Smooth muscle cell (in vitro differentiated cells): Measurements from ENCODE around the gene TAF11L7. TPM values are rescaled to one million over a fixed set of nuclear protein-coding genes. Genes with fewer than 3 reads are reported as not detected.
"Not testable (repeated sequence)": the region's sequence is repeated elsewhere in the genome, so short reads cannot be mapped to it uniquely, and the experiment has no call there.

ENCODE experiments used
- DNase-seq: peaks from one replicate; lab custom pipeline; 2025; ENCODE audit not compliant: unreplicated experiment; lab: John Stamatoyannopoulos, UW
- H2AFZ ChIP-seq: fragments of 200-600 bp; sonication (generic); 2 replicates; pipeline ENCODE4 v1.6.0; 2016; ENCODE audit warnings: antibody characterized with exemption, low read depth, mild to moderate bottlenecking
- H3F3A ChIP-seq: fragments of 200-600 bp; sonication (generic); 2 replicates; pipeline ENCODE4 v1.6.0; 2017; ENCODE audit warnings: antibody characterized with exemption, low read depth
- H3K27ac ChIP-seq: fragments of 200-600 bp; sonication (generic); 2 replicates; pipeline ENCODE4 v1.5.1; 2016; ENCODE audit warnings: low read depth, mild to moderate bottlenecking
- H3K27me3 ChIP-seq: fragments of 200-600 bp; sonication (generic); 2 replicates; pipeline ENCODE4 v1.6.1; 2016; ENCODE audit warnings: low read depth, mild to moderate bottlenecking
- H3K36me3 ChIP-seq: fragments of 200-600 bp; sonication (generic); 2 replicates; pipeline ENCODE4 v1.5.1; 2016; ENCODE audit warnings: low read depth
- H3K4me1 ChIP-seq: fragments of 200-600 bp; sonication (generic); 2 replicates; pipeline ENCODE4 v1.5.1; 2016; ENCODE audit warnings: low read depth
- H3K4me2 ChIP-seq: fragments of 200-600 bp; sonication (generic); 2 replicates; pipeline ENCODE4 v1.6.0; 2016; ENCODE audit warnings: mild to moderate bottlenecking
- H3K4me3 ChIP-seq: fragments of 200-600 bp; sonication (generic); 2 replicates; pipeline ENCODE4 v1.5.1; 2016; ENCODE audit warnings: mild to moderate bottlenecking
- H3K79me2 ChIP-seq: fragments of 200-600 bp; sonication (generic); 2 replicates; pipeline ENCODE4 v1.6.0; 2016; ENCODE audit warnings: low read depth, mild to moderate bottlenecking
- H3K9ac ChIP-seq: fragments of 200-600 bp; sonication (generic); 2 replicates; pipeline ENCODE4 v1.6.0; 2016; ENCODE audit warnings: low read depth
- H3K9me3 ChIP-seq: fragments of 200-600 bp; sonication (generic); replicated peaks from 2 replicates; pipeline ENCODE4 v1.5.1; 2016; ENCODE audit warnings: low read depth
- H4K20me1 ChIP-seq: fragments of 200-600 bp; sonication (generic); 2 replicates; pipeline ENCODE4 v1.6.0; 2016; ENCODE audit warnings: low read depth
- WGBS: methylation state at CpG from one replicate; pipeline ENCODE4 v1.1.7; 2016; ENCODE audit warnings: low lambda C conversion rate; 5-methylcytosine and 5-hydroxymethylcytosine counted together
- polyA plus RNA-seq: library from polyadenylated mRNA; unstranded; fragments of >200 nt; fragmentation: Nextera tagmentation; extraction: Ambion mirVana; gene quantifications from 2 replicates; pipeline ENCODE4 v1.2.1, GENCODE V29; 2016
- small RNA-seq: library from RNA; depleted of rRNA; stranded (forward); fragments of <200 nt; gene quantifications from one replicate; pipeline ENCODE3, GENCODE V24; 2014
- total RNA-seq: library from RNA; depleted of rRNA; stranded (reverse); fragments of >200 nt; gene quantifications from 2 replicates; pipeline ENCODE4 v1.2.3, GENCODE V29; 2014
- TF ChIP-seq, protein P1 (sequence below): fragments of 200-600 bp; sonication (generic); IDR thresholded peaks from 2 replicates; pipeline ENCODE4 v1.5.1; 2017; ENCODE audit warnings: borderline replicate concordance, mild to moderate bottlenecking, antibody characterized with exemption; ENCODE audit not compliant: insufficient read depth, poor library complexity, severe bottlenecking

TAF11L7 gene
- total and polyA plus RNA-seq, 2 experiments from 2014 or later, result not detected

DNA sequence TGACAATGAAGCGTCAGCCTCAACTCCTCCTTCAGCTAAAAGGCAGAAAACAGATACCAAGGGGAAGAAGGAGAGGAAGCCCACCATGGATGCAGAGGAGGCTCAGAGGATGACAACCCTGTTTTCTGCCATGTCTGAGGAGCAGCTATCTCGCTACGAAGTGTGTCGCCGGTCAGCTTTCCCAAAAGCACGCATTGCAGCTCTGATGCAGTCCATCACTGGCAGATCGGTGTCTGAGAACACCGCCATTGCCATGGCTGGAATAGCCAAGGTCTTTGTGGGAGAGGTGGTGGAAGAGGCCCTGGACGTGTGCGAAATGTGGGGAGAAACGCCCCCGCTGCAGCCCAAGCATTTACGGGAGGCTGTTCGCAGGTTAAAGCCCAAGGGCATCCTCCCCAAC lies 19.4 kb upstream of the TAF11L7 start:
- H3K9ac ChIP-seq, result no peak overlapping the region
- H3K9me3 ChIP-seq, result no peaks in the 10 kb centered on the region
- no peak overlapping the region for H3K4me3 ChIP-seq
- no peaks in the 10 kb centered on the region for H3K36me3 ChIP-seq
- no peak overlapping the region for H3K27ac ChIP-seq
- no peaks in the 10 kb centered on the region for H3F3A ChIP-seq
- H2AFZ ChIP-seq, result no peak overlapping the region
- H3K27me3 ChIP-seq, result no peaks in the 10 kb centered on the region
- no peaks in the 10 kb centered on the region for H4K20me1 ChIP-seq
- no peaks in the 10 kb centered on the region for H3K79me2 ChIP-seq
- 95% methylated on average over 14 of the region's 14 CpGs for WGBS
- TF ChIP-seq, protein P1, sequence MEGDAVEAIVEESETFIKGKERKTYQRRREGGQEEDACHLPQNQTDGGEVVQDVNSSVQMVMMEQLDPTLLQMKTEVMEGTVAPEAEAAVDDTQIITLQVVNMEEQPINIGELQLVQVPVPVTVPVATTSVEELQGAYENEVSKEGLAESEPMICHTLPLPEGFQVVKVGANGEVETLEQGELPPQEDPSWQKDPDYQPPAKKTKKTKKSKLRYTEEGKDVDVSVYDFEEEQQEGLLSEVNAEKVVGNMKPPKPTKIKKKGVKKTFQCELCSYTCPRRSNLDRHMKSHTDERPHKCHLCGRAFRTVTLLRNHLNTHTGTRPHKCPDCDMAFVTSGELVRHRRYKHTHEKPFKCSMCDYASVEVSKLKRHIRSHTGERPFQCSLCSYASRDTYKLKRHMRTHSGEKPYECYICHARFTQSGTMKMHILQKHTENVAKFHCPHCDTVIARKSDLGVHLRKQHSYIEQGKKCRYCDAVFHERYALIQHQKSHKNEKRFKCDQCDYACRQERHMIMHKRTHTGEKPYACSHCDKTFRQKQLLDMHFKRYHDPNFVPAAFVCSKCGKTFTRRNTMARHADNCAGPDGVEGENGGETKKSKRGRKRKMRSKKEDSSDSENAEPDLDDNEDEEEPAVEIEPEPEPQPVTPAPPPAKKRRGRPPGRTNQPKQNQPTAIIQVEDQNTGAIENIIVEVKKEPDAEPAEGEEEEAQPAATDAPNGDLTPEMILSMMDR, result no peak
- H3K4me1 ChIP-seq, result no peaks in the 10 kb centered on the region
- no peak overlapping the region for H3K4me2 ChIP-seq
- DNase-seq, result no peak

DNA sequence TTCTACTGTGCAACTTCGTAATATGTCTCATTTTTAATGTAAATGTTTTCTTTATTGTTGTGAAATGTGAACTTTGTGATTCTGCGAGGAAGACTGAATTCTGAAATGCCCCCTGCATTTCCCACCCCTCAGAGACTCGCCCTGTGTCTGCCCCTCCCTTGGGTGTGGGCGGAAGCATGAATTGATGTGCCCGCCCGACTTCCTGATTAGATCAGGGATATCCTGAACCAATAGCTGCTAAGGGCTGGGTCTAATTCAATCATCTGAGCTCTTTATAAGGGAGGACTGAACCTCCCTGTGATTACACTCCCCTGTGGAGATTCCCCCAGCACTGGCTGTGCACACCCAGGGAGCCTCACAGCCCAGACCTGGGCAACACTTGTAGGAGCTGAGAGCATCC lies 18.3 kb upstream of the TAF11L7 start, which contains the start of gene TAF11L11:
Gene TAF11L11, plus strand, starts transcription at position 304 of the 400 bp plus-strand sequence.
- H3F3A ChIP-seq, H2AFZ ChIP-seq, H3K27ac ChIP-seq, H3K4me2 ChIP-seq, H3K9me3 ChIP-seq, H3K9ac ChIP-seq, H3K79me2 ChIP-seq, H3K36me3 ChIP-seq, H3K27me3 ChIP-seq, H4K20me1 ChIP-seq, H3K4me1 ChIP-seq, H3K4me3 ChIP-seq, DNase-seq: not testable (repeated sequence)
- 93% methylated on average over 6 of the region's 6 CpGs for WGBS

DNA sequence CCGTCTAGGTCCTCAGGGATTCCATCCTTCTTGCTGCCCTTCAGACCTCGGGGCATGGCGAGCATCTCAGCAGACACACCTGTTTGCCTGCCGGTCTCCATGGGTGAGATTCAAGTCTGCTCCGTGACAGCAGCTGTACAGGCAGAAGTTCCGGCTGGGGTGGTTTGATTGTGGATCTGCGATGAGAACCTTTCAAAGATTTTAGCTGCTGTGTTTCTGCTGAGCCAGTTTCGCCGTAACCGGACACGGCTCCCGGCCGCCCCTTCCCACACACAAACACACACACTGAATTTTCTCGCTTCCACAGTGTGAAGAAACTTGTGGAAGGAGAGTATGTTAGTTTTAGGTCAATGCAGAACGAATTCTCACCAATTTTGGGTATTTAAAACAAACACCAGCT lies 12.2 kb upstream of the TAF11L7 start, which contains the start of gene TAF11L10:
Gene TAF11L10, minus strand, starts transcription at position 101 of the 400 bp plus-strand sequence.
- not testable (repeated sequence) for H3K4me1 ChIP-seq, H3K4me2 ChIP-seq, H3K9me3 ChIP-seq, H2AFZ ChIP-seq, H4K20me1 ChIP-seq, H3K27me3 ChIP-seq, H3K36me3 ChIP-seq, H3F3A ChIP-seq, H3K4me3 ChIP-seq, H3K27ac ChIP-seq, H3K9ac ChIP-seq, H3K79me2 ChIP-seq, DNase-seq
- WGBS, result no CpG with 5 or more reads among the region's 15 CpGs

DNA sequence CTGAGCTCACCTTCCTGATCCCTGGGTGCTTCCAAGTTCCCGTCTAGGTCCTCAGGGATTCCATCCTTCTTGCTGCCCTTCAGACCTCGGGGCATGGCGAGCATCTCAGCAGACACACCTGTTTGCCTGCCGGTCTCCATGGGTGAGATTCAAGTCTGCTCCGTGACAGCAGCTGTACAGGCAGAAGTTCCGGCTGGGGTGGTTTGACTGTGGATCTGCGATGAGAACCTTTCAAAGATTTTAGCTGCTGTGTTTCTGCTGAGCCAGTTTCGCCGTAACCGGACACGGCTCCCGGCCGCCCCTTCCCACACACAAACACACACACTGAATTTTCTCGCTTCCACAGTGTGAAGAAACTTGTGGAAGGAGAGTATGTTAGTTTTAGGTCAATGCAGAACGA lies 8.7 kb upstream of the TAF11L7 start, which contains the start of gene TAF11L9:
Gene TAF11L9, minus strand, starts transcription at position 140 of the 400 bp plus-strand sequence.
- H4K20me1 ChIP-seq, H3K36me3 ChIP-seq, H3K4me1 ChIP-seq, H2AFZ ChIP-seq, H3K9me3 ChIP-seq, H3K27me3 ChIP-seq, H3F3A ChIP-seq, H3K9ac ChIP-seq, H3K4me3 ChIP-seq, H3K4me2 ChIP-seq, H3K27ac ChIP-seq, DNase-seq, H3K79me2 ChIP-seq: not testable (repeated sequence)
- WGBS, result 98% methylated on average over 13 of the region's 15 CpGs

DNA sequence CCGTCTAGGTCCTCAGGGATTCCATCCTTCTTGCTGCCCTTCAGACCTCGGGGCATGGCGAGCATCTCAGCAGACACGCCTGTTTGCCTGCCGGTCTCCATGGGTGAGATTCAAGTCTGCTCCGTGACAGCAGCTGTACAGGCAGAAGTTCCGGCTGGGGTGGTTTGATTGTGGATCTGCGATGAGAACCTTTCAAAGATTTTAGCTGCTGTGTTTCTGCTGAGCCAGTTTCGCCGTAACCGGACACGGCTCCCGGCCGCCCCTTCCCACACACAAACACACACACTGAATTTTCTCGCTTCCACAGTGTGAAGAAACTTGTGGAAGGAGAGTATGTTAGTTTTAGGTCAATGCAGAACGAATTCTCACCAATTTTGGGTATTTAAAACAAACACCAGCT lies 5.3 kb upstream of the TAF11L7 start, which contains the start of gene TAF11L8:
Gene TAF11L8, minus strand, starts transcription at position 101 of the 400 bp plus-strand sequence.
- H4K20me1 ChIP-seq, H3K4me1 ChIP-seq, DNase-seq, H3K9ac ChIP-seq, H3K36me3 ChIP-seq, H3F3A ChIP-seq, H3K4me2 ChIP-seq, H3K4me3 ChIP-seq, H2AFZ ChIP-seq, H3K79me2 ChIP-seq, H3K27me3 ChIP-seq, H3K27ac ChIP-seq, H3K9me3 ChIP-seq: not testable (repeated sequence)
- no CpG with 5 or more reads among the region's 16 CpGs for WGBS

Small RNA genes lying within 50 kb of the gene (small RNA-seq; reads per million reads assigned to genes)
- gene AC233724.3 (not detected), gene AC233724.6 (not detected), gene AC233724.7 (not detected)

Other genes starting within 250 kb of the TAF11L7 start
- not detected in 2 replicates for gene TAF11L2, start 87.5 kb downstream of the TAF11L7 start, total RNA-seq
- not detected in 2 replicates for gene TAF11L2, start 87.5 kb downstream of the TAF11L7 start, polyA plus RNA-seq
- not detected in 2 replicates for gene TAF11L3, start 67.4 kb downstream of the TAF11L7 start, total RNA-seq
- gene TAF11L3, start 67.4 kb downstream of the TAF11L7 start, polyA plus RNA-seq, result not detected in 2 replicates
- gene TAF11L4, start 64.0 kb downstream of the TAF11L7 start, total RNA-seq, result not detected in 2 replicates
- not detected in 2 replicates for gene TAF11L4, start 64.0 kb downstream of the TAF11L7 start, polyA plus RNA-seq
- not detected in 2 replicates for gene TAF11L5, start 60.5 kb downstream of the TAF11L7 start, total RNA-seq
- gene TAF11L5, start 60.5 kb downstream of the TAF11L7 start, polyA plus RNA-seq, result not detected in 2 replicates
- gene TAF11L6, start 57.1 kb downstream of the TAF11L7 start, total RNA-seq, result not detected in 2 replicates
- not detected in 2 replicates for gene TAF11L6, start 57.1 kb downstream of the TAF11L7 start, polyA plus RNA-seq
- gene TAF11L8, start 5.2 kb upstream of the TAF11L7 start, total RNA-seq, result not detected in 2 replicates
- not detected in 2 replicates for gene TAF11L8, start 5.2 kb upstream of the TAF11L7 start, polyA plus RNA-seq
- not detected in 2 replicates for gene TAF11L9, start 8.6 kb upstream of the TAF11L7 start, total RNA-seq
- gene TAF11L9, start 8.6 kb upstream of the TAF11L7 start, polyA plus RNA-seq, result not detected in 2 replicates
- not detected in 2 replicates for gene TAF11L10, start 12.1 kb upstream of the TAF11L7 start, total RNA-seq
- not detected in 2 replicates for gene TAF11L10, start 12.1 kb upstream of the TAF11L7 start, polyA plus RNA-seq
- not detected in 2 replicates for gene TAF11L11, start 18.4 kb upstream of the TAF11L7 start, total RNA-seq
- gene TAF11L11, start 18.4 kb upstream of the TAF11L7 start, polyA plus RNA-seq, result 0.53 TPM in 1 of 2 replicates, not detected in the other
- not detected in 2 replicates for gene TAF11L12, start 24.6 kb upstream of the TAF11L7 start, total RNA-seq
- gene TAF11L12, start 24.6 kb upstream of the TAF11L7 start, polyA plus RNA-seq, result not detected in 2 replicates
- gene TAF11L13, start 46.3 kb upstream of the TAF11L7 start, total RNA-seq, result not detected in 2 replicates
- not detected in 2 replicates for gene TAF11L13, start 46.3 kb upstream of the TAF11L7 start, polyA plus RNA-seq
- gene TAF11L14, start 48.7 kb upstream of the TAF11L7 start, total RNA-seq, result not detected in 2 replicates
- gene TAF11L14, start 48.7 kb upstream of the TAF11L7 start, polyA plus RNA-seq, result not detected in 2 replicates